K562 (cell line): ENCODE measurements around the gene MAP1S. TPM values are rescaled to one million over a fixed set of nuclear protein-coding genes. Genes with fewer than 3 reads are reported as not detected.

Experiments
- CREB1 ChIP-seq, 2 experiments: sonication (generic) in 1 of 2; formaldehyde crosslinking in 1 of 2; IDR thresholded peaks; 2 replicates each; pipeline versions ENCODE4 v1.6.1 to v1.8.0; 2012 to 2022; ENCODE audit warnings: inconsistent platforms in 1 of 2, mild to moderate bottlenecking in 1 of 2, missing genetic modification reagents in 1 of 2, moderate library complexity in 1 of 2
- CXXC5 ChIP-seq: fragments of 250-450 bp; sonication (Bioruptor Pico); IDR thresholded peaks from 2 replicates; pipeline ENCODE4 v1.8.0; 2022; ENCODE audit warnings: inconsistent platforms, mild to moderate bottlenecking, moderate library complexity
- DPF2 ChIP-seq: fragments of 450-650 bp; IDR thresholded peaks from 2 replicates; pipeline ENCODE4 v1.6.1; 2016
- EHMT2 ChIP-seq: fragments of 450-650 bp; IDR thresholded peaks from 2 replicates; pipeline ENCODE4 v1.6.1; 2018; ENCODE audit warnings: antibody characterized with exemption
- FOXM1 ChIP-seq, 2 experiments: fragments of 450-650 bp in 1 of 2; sonication (generic) in 1 of 2; formaldehyde crosslinking in 1 of 2; IDR thresholded peaks; 2 replicates each; pipeline versions ENCODE4 v1.6.1 to v1.9.0; 2017 to 2022; ENCODE audit warnings: low read depth in 2 of 2, mild to moderate bottlenecking in 2 of 2, missing genetic modification reagents in 1 of 2, moderate library complexity in 1 of 2
- FOXP4 ChIP-seq: sonication (generic); formaldehyde crosslinking; IDR thresholded peaks from 2 replicates; pipeline ENCODE4 v1.8.0; 2022; ENCODE audit warnings: mild to moderate bottlenecking, missing genetic modification reagents, borderline replicate concordance
- HNRNPL ChIP-seq: fragments of 200-400 bp; formaldehyde crosslinking; IDR thresholded peaks from 2 replicates; pipeline ENCODE4 v1.6.1; 2017; ENCODE audit warnings: low read depth, mild to moderate bottlenecking, low read length
- MAX ChIP-seq: sonication (generic); formaldehyde crosslinking; IDR thresholded peaks from 2 replicates; pipeline ENCODE4 v1.9.0; 2022; ENCODE audit warnings: mild to moderate bottlenecking, missing genetic modification reagents
- MCM7 ChIP-seq, 2 experiments: fragments of 450-650 bp; IDR thresholded peaks; 2 replicates each; pipeline ENCODE4 v1.6.1; 2016 to 2018
- MIER1 ChIP-seq: fragments of 450-650 bp; IDR thresholded peaks from 2 replicates; pipeline ENCODE4 v1.6.1; 2016; ENCODE audit warnings: antibody characterized with exemption, mild to moderate bottlenecking, low read depth
- MYBL2 ChIP-seq, 2 experiments: fragments of 450-650 bp in 1 of 2; sonication (generic) in 1 of 2; formaldehyde crosslinking in 1 of 2; IDR thresholded peaks; 2 replicates each; pipeline versions ENCODE4 v1.6.1 to v1.8.1; 2017 to 2022; ENCODE audit warnings: borderline replicate concordance in 1 of 2, inconsistent platforms in 1 of 2, low read depth in 1 of 2, mild to moderate bottlenecking in 1 of 2, missing genetic modification reagents in 1 of 2, moderate library complexity in 1 of 2
- MYNN ChIP-seq, 2 experiments: sonication (generic); formaldehyde crosslinking in 1 of 2; IDR thresholded peaks; 2 replicates each; pipeline versions ENCODE4 v1.5.0 to v1.6.1; 2016 to 2020; ENCODE audit warnings: antibody characterized with exemption in 1 of 2, missing genetic modification reagents in 1 of 2
- PCBP1 ChIP-seq: fragments of 200-400 bp; formaldehyde crosslinking; IDR thresholded peaks from 2 replicates; pipeline ENCODE4 v1.6.1; 2018; ENCODE audit warnings: mild to moderate bottlenecking, low read depth, low read length; ENCODE audit not compliant: poor library complexity, severe bottlenecking
- SREBF2 ChIP-seq: sonication (generic); formaldehyde crosslinking; IDR thresholded peaks from 2 replicates; pipeline ENCODE4 v1.4.0; 2020; ENCODE audit warnings: mild to moderate bottlenecking, missing genetic modification reagents
- TFAP4 ChIP-seq: sonication (generic); formaldehyde crosslinking; IDR thresholded peaks from 2 replicates; pipeline ENCODE4 v1.8.0; 2022; ENCODE audit warnings: missing genetic modification reagents, mild to moderate bottlenecking, moderate library complexity, borderline replicate concordance
- YY1 ChIP-seq, 3 experiments: IDR thresholded peaks; 2 replicates each; pipeline ENCODE4 v1.6.1; 2011; ENCODE audit warnings: low read length in 2 of 3, mild to moderate bottlenecking in 2 of 3, moderate library complexity in 2 of 3, borderline replicate concordance in 1 of 3, control low read depth in 1 of 3, low read depth in 1 of 3; ENCODE audit not compliant: insufficient read depth in 3 of 3, insufficient replicate concordance in 2 of 3, control insufficient read depth in 1 of 3, insufficient read length in 1 of 3; ENCODE audit errors: extremely low read depth in 1 of 3
- ZBTB7A ChIP-seq: IDR thresholded peaks from 2 replicates; pipeline ENCODE4 v1.6.1; 2011; ENCODE audit warnings: low read depth, mild to moderate bottlenecking, low read length, moderate library complexity, borderline replicate concordance; ENCODE audit not compliant: control insufficient read depth
- ZSCAN29 ChIP-seq: fragments of 450-650 bp; IDR thresholded peaks from 2 replicates; pipeline ENCODE4 v1.6.1; 2017
- polyA plus RNA-seq, 8 experiments: library from polyadenylated mRNA; depleted of rRNA in 4 of 8; stranded (reverse) in 5 of 8; unstranded in 3 of 8; fragments of >200 nt; fragmentation: Nextera tagmentation in 2 of 8; fragmentation: Illumina TruSeq in 1 of 8; extraction: Ambion mirVana in 2 of 8; extraction: Trizol in 1 of 8; gene quantifications; 2 replicates each; pipeline versions ENCODE4 v1.2.1 to v1.2.3, GENCODE V29; 2011 to 2014; ENCODE audit warnings: inconsistent platforms in 1 of 8, missing spikeins in 1 of 8
- total RNA-seq, 7 experiments: library from RNA; depleted of rRNA in 6 of 7; stranded (reverse); fragments of >200 nt in 6 of 7; fragmentation: Illumina TruSeq in 2 of 7; extraction: Trizol in 2 of 7; gene quantifications; 2 replicates each; pipeline versions ENCODE4 v1.2.1 to v1.2.3, GENCODE V29; 2011 to 2021; ENCODE audit warnings: low replicate concordance in 1 of 7

The MAP1S gene
- total and polyA plus RNA-seq, 9 of the 15 experiments (the other 6 are each of a cell fraction or from before 2014, with no cell fraction given): 2.0 to 81.0 (median 9.5) TPM

- TF ChIP-seq EHMT2 (peak; percentile 94), TFAP4 (CRISPR knock-in tag) (peak; percentile 66; the same call in 1 of the 2 replicates), CREB1 (IDR thresholded peaks at IDR 0.05) (peak; percentile 88), CREB1 (CRISPR knock-in tag; IDR thresholded peaks at IDR 0.05) (peak; percentile 87), ZSCAN29 (peak; percentile 99), MYBL2 (IDR thresholded peaks at IDR 0.05; ENCODE audit: low read depth) (no peak), MYBL2 (CRISPR knock-in tag; IDR thresholded peaks at IDR 0.05; ENCODE audit: borderline replicate concordance) (no peak), CXXC5 (CRISPR knock-in tag) (peak; percentile 85), MYNN (IDR thresholded peaks at IDR 0.05) (peak; percentile 33; the same call in 1 of the 2 replicates), MYNN (CRISPR knock-in tag; IDR thresholded peaks at IDR 0.05) (no peak), FOXP4 (0 out of 2 replicates have a peak, but pooled peaks have one; percentile 64), HNRNPL (peak; percentile 96), ZBTB7A (peak; percentile 94), MCM7 (IDR thresholded peaks at IDR 0.05) (no peak), MAX (CRISPR knock-in tag) (peak; percentile 38; the same call in 1 of the 2 replicates), PCBP1 (peak; percentile 77), SREBF2 (CRISPR knock-in tag) (no peak), DPF2 (no peak), FOXM1 (IDR thresholded peaks at IDR 0.05; ENCODE audit: low read depth) (no peak), FOXM1 (CRISPR knock-in tag; IDR thresholded peaks at IDR 0.05; ENCODE audit: low read depth) (0 out of 2 replicates have a peak, but pooled peaks have one; percentile 52), YY1 (IDR thresholded peaks at IDR 0.05; ENCODE audit: borderline replicate concordance in 1 of 3, control insufficient read depth in 1 of 3, extremely low read depth in 1 of 3, insufficient read depth in 3 of 3, insufficient read length in 1 of 3, insufficient replicate concordance in 2 of 3, low read depth in 1 of 3, low read length in 2 of 3) (peak; percentile 82 to 99 (median 96)), MIER1 (peak; percentile 65)
Measured at GRCh38 chr19:17687857-17688784, 31.2 kb upstream of the MAP1S start, which contains the start of gene UNC13A (continued).
